Measurements from ENCODE around the gene S100A5.
"Not testable (repeated sequence)": the region's sequence is repeated elsewhere in the genome, so short reads cannot be mapped to it uniquely, and the experiment has no call there.

S100A5 gene

DNA sequence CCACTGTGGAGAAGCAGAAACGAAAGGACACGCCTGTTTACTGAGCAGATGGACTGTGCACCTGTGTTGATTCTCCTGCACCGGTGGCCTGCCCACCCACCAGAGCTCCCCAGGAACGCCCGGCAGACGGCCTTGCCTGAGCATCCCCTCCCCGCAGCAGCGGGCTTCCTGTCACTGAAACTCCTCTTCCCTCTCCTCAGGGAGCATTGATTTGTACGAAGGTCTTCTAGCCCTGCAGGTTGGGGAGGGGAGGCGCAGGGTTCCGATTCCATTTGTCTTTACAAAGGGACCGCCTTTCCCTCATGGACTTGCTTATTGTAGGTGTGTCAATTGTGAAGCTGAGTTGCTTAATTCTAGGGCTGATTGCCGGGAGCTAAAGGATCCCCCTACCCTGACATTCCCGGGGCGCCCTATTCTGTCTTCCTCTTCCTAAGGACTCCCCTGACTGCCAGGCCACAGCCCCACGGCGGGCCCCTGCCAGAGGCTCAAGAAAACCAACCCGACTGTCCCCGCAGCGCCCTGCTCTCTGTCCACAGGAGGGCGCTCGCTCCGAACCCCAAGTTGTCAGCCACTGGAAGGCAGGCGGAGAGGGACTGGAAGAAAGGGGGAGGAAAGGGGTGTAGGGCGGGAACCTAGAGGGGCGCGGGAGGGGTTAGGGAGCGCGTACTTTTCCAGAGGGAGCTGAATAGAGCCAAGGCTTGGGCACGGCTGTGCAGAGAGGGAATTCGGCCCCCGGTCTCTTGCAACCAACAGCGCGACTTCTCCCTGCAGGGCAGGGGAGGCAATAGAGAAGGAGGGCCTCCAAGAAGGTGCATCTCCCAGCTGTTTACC lies 7.8 kb downstream of the S100A5 start:
- DNase-seq (ENCODE audit: low spot score), result peak; percentile 87

DNA sequence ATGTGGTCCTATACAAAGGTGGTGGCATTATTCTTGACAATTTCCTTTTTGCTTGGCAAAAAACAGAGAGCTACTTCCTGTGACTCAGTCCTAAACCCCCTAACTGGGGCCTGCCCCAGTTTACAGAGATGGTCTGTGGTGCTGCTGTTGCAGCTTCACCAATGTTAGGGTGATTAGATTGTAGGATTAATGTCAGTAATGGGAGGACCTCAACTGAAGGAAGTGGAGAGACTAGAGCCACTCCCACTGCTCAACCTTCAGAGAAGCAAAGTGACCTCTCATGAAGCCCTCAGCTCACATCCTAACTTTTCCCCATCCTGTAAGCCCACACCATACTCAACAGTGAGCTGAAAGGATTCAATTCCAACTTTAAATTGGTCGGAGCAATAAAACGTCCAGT lies 8.6 kb downstream of the S100A5 start:
- DNase-seq (ENCODE audit: low spot score), result no peak

DNA sequence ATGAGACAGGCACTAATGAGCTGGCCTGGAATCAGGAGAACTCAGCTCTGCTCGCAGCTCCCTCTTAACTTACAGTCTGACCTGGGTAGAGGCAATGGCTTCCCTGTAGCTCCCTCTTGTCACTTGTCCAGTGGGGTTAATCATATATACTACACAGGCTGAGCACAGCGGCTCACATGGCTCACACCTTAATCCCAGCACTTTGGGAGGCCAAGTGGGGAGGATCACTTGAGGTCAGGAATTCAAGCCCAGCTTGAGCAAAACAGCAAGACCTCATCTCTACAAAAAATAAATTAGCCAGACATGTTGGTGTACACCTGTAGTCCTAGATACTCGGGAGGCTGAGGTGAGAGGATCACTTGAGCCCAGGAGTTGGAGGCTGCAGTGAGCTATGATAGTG lies 9.1 kb downstream of the S100A5 start:
- no peak for DNase-seq (ENCODE audit: low spot score)

DNA sequence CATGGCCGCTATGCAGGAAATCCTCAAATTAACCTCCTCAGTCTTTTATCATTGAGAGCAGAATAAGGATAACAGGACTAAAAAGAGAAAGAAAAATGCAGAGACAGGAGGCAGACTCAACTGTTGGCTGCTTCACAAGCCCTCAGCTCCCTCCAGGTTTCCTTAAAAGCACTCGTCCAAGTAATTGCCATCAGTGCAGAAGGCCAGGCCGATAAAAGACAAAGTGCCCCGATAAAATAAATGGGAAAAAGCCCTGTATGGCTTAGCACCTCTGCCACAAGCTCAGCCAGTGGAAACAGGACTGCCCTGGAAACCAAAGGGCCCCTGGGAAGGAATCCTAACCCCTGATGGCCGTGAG lies 13.1 kb downstream of the S100A5 start:
- DNase-seq (ENCODE audit: low spot score), result no peak

DNA sequence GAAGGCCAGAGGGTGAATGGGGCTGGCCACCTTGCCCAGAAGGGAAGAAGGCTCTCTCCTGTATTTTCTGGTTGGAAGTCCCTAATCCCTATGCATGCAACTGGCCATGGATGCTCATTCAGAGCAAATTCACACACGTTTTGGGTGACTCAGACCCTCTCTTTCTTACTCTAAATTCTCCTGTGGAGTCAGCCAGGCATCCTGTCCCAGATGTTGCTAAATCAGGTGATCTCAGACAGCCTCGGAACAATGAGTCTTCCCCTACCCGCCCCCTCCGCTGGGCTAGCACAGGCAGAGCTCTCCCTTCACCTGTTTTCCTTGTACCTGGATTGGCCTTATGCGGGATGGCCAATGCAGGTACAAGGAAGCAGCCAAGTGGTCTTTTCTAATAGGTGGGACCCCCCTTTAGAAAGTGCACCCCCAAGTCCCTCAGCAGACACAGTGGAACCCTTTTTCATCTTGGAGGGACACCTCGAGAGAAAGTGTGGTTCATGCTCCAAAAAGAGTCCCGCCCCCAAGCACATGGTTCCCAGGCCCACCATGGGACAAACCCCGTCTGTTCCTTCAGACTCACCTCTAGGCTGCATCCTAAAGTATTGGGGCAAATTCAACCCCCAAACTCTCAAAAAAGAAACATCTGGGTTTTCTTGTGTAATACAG lies 13.6 kb downstream of the S100A5 start:
- no peak for DNase-seq (ENCODE audit: low spot score)

DNA sequence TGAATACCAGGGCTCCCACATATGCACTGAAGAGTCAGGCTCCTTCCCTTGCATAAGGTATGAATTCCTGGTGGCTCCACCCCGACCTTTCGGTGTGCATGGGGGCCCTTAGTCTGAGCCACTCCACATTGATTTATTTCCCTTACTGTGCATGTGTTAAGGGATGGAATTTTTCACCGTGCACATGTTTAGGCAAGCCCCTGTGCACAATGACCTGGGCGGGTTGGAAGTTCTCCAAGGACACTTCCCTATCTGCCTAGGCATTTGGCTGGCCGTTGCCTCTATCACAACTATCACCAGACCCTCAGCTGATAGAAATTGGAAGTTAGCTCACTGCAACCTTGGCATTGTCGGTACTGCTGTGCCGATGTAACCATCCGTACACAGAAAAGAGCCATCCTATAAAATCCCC lies 14.6 kb downstream of the S100A5 start:
- DNase-seq (ENCODE audit: low spot score), result no peak

DNA sequence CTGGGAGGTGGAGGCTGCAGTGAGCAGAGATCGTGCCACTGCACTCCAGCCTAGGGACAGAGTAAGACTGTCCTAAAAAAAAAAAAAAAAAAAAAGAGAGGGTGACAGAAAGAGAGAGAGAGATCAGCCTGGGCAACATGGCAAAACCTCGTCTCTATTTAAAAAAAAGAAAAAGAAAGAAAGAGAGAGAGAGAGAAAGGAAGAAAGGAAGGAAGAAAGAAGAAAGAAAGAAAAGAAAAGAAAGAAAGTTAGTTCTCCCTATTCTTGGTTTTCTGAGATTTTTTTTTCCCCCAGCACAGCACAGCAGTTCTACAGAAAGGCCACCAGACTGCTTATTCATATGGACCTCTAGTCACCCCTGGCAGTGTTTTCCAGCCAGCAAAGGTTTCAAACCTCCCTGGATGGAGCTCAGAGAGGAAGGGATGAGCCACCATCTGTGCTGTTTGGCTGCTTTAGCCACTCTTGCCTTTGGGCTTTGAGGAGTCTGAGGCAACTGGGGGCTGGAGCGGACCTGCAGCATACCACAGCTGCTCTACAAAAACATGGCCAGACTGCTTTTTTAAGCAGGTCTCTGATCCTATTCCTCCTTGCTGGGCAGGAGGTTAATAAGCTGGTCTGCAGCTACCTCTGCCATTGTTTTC lies 15.5 kb downstream of the S100A5 start:
- no peak for DNase-seq (ENCODE audit: low spot score)

DNA sequence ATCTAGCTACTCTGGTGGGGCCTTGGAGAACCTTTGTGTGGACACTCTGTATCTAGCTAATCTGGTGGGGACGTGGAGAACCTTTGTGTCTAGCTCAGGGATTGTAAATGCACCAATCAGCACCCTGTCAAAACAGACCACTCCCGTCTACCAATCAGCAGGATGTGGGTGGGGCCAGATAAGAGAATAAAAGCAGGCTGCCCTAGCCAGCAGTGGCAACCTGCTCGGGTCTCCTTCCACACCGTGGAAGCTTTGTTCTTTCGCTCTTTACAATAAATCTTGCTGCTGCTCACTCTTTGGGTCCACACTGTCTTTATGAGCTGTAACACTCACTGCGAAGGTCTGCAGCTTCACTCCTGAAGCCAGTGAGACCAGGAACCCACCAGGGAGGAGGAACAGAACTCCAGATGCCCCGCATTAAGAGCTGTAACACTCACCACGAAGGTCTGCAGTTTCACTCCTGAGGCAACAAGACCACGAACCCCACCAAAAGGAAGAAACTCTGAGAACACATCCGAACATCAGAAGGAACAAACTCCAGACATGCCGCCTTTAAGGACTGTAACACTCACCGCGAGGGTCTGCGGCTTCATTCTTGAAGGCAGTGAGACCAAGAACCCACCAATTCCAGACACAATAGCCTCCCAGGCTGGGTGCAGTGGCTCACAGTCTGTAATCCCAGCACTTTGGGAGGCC lies 18.2 kb downstream of the S100A5 start:
- not testable (repeated sequence) for DNase-seq (ENCODE audit: low spot score)

DNA sequence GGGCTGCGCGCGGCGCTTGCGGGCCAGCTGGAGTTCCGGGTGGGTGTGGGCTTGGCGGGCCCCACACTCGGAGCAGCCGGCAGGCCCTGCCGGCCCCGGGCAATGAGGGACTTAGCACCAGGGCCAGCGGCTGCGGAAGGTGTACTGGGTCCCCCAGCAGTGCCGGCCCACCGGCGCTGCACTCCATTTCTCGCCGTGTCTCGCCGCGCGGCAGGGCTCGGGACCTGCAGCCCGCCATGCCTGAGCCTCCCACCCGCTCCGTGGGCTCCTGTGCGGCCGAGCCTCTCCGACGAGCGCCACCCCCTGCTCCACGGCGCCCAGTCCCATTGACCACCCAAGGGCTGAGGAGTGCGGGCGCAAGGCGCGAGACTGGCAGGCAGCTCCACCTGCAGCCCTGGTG lies 18.9 kb downstream of the S100A5 start:
- DNase-seq (ENCODE audit: low spot score), result not testable (repeated sequence)

DNA sequence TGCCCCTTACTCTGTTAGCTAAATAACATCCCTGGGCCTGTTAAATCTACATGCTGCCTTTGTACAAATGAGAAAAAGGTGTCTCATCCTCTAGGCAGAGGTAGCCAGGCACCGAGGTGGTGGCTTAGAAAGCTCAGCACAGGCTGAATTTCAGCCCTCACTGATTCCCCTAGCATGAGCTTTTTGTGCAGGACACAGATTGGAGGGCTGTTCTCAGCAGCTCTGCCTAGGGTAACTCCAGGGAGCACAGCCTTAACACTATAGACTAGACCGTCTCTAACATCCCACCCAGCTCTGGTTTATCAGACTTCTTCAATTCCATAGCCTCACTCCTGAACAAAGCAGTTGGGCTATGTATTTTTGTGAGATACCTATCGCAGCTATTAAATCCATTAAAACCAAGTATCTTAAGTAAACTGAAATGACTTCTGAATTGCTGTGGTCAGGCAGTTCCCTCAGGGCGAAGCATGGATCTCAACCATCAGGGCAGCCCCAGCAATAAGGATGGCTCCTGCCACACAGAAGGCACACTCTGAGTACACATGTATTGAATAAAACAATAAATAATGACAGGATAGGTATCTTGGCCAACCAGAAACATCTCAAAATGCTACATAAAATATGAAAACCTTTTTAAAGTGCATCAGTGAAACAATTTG lies 19.8 kb downstream of the S100A5 start:
- no peak for DNase-seq (ENCODE audit: low spot score)

DNA sequence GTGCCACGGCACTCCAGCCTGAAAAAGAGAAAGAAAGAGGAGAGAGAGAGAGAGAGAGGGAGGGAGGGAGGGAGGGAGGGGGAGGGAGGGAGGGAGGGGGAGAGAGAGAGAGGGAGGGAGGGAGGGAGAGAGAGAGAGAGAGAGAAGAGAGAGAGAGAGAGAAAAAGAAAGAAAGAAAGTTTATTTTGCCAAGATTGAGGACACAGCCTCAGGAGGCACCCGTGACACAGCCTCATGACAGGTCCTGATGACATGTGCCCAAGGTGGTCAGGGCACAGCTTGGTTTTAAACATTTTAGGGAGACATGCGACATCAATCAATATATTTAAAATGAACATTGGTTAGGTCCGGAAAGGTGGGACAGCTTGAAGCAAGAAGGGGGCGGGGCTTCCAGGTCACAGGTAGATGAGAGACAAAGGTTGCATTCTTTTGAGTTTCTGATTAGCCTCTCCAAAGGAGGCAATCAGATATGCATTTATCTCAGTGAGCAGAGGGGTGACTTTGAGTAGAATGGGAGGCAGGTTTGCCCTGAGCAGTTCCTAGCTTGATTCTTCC lies 20.5 kb downstream of the S100A5 start:
- not testable (repeated sequence) for DNase-seq (ENCODE audit: low spot score)

DNA sequence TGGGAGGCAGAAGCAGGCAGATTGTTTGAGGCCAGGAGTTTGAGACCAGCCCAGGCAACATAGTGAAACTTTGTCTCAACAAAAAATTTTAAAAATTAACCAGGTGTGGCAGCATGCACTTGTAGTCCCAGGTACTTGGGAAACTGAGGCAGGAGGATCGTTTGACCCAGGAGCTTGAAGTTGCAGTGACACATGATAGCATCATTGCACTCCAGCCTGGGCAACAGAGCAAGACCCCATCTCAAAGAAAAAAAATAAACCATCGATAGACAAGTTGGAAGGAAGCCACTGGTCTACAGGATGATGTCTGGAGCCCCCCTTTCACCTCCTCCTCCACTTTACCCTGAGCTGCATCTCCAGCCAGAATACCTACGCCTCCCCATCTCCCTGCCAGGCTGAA lies 21.5 kb downstream of the S100A5 start:
- no peak for DNase-seq (ENCODE audit: low spot score)

DNA sequence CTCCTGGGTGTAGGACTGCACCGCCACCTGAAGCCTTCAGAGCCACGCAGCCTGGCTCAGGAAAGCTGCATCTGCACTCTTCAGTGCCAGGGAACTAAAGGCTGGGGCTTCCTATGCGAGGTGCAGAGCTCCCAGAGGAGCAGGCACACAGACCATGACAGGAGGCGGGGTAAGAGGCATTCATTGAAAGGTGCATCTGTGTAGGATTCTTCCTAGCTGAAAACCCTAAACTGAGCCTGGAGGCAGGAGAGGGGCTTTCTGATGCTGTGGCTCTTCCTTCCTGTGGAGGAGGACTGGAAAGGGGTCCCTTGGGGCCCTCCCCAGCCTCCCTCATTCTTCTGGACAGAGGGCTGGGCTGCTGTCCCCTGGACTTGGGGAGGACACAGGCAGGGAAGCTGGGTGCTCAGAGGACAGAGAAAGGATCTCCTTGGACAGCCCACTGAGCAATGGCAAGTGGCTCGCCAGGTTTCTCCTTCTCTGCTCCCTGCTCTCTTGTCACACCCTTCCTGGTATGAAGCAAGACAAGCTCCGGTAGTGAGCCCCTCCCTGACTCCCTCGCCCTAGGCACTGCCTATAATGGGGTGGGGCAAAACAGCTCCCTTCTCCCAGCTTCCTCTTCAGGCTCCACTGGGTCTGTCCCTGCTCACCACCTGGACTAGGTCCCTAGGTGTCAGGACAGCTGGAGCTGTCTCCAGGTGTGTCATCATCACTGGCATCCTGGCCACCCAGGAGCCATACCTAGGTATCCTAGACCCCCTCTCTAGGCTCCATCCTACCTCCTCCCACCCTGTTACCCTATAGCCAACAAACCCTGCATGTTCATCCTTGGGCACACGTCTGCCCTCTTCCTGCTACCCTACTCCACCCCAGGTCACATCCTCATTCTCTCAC lies 25.0 kb downstream of the S100A5 start:
- DNase-seq (ENCODE audit: low spot score), result no peak

DNA sequence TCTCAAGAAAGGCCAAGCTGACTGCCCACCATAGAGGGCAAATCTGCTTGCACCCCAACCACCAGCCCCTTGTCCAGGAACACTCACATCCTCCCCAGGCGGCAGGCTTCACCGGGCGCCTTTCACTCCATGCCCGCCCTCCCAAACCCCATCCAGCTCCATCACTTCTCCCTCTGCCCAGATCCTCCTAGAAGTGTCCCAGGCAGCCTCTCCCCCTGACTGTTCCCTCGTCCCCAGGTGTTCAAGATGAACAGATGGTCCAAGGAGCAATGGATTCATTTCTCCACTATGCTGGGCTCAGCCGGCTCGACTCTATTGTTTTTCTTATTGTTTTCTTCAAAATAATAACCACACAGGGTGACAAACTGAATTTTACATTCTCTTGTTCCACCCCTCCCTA lies 27.1 kb downstream of the S100A5 start:
- DNase-seq (ENCODE audit: low spot score), result no peak

DNA sequence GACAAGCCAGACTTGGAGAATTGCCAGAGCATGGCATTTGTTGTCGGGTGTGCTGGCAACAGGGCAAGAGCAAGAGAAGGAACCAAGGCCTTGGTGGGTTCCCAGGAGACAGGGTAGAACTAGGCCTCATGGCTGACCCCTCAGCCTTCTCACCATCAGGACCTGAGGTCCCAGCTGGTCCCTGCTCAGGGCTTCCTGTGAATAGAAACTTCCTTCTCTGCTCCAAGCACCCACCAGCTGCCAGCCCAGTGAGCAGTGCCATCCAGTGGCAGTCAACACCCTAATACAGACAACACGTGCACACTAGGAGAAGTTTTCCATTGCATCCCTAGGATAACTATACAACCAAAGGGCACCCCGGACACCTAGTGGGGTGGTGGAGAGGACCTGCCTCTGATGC lies 27.7 kb downstream of the S100A5 start:
- DNase-seq (ENCODE audit: low spot score), result no peak

DNA sequence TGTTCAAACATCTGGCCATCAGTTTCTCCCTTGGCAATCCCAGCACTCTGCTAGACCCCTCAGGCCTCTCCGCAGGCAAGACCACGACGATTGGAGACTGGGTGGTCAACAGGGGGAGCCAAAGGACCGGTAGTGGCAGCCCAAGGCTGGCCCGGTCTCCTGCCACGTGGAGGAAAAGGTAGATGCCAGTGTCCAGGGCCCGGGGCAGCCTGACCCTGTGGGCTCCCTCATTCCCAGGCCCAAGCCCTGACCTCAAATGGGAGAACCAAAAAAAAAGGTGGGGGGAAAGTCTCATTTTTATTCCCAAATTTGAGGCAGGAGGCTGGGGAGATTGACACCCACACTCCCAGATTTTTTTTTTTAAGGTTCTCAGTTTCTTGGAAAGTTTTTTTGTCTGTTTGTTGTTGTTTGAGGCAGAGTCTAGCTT lies 29.7 kb downstream of the S100A5 start:
- DNase-seq (ENCODE audit: low spot score), result peak; percentile 88

DNA sequence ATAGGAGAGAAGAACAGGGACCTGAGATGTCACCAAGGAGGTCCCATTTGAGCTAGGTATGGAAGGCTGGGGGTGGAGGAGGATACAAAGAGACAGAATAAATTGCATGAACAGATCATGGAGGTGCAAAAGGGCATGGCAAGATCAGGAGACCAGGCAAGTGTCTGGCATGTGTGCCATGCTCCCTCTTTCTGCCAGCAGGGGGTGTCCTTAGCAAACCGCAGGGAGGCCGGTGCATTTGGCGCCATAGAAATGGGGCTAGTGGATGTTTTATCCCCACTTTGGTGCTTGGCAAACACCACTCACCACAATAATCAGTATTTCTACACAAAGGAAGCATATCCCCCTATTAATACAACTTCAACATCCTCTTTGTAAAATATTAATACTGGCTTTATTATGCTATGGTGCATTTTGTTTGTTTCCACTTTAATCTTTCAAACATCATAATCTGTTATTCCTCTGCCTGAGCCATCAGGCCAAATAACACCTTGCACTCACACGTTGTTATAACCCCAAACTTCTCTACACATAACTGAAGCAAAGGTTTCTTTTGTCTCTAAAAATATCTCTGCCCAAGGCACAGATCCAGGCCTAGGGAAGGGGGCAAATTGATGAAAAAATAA lies 30.9 kb downstream of the S100A5 start:
- peak; percentile 60 for DNase-seq (ENCODE audit: low spot score)

DNA sequence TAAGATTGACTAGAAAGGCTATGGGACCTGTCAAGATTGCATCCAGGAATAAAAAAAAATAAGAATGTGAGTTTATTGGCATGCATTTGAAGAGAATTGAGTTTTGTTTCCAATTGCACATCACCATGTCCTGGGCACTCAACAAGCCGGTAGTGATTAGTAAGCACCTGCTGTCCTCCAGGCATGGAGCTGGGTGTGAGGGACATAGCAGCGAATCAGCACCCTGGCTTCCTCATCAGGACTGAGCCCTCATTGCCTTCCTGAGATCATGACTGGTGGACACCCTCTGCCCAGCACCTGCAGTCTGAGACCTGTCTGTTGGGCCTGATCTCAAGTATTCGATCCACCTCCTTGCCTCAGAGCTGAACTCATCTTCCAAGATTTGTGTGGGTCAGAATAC lies 31.7 kb downstream of the S100A5 start:
- no peak for DNase-seq (ENCODE audit: low spot score)

DNA sequence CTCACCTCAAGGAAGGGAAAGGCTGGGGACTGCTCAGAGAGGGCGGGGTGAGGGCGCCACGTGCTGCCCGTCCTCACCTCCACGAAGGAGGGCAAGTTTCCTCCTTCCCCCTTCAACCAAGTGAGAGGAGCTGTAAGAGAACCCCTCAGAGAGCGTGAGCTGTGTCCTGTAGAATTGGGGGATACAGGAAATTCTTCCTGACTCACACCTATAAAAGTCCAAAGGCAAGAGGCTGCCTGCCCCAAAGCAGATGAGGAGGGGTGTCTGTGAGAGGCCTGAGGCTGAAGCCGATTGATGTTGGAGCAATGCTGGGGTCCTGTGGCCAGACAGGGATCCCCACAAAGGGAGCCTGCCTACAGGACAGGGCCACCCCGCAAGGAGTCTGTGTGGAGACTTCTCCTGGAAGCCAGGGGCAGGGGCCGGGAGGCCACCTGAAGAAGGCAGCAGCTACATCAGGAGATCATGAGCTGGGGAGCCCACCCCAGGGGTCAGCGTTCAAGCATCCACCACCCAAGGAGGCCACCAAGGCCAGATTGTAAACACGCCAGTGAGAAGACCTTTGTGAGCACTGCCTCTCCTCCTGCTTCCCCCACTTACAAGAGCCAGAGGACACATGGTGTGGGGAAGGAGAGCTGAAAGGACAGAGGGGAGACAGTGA lies 32.7 kb downstream of the S100A5 start:
- DNase-seq (ENCODE audit: low spot score), result no peak

All from HuH-7.5 (cell line).